NCI-H2196 treated with DMSO at 0.1 percent for 48 hours (cell line): ENCODE results near the gene FOXN3.

Source experiments
- DNase-seq: peaks from one replicate; lab custom pipeline; 2025; ENCODE audit not compliant: unreplicated experiment; lab: John Stamatoyannopoulos, UW

Gene FOXN3

DNA sequence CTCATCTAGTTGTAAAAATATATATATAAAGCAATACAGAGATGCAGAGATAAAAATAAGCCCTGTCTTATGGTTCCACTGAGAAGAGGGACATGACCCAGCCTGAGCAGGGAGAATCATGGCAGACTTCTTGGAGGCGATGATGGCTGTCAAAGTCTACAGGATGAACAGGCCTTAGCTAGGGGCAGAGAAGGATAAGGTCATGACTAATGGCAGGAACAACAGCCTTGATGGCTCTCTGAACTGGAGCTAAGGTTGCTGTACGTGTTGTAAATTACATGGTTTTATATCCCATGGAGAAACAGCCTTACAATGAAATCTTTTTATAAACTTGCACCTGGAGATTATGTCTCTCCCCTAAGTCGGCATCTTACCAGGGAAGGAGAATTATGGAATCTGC, 32.4 kb downstream of the FOXN3 start:
- no peak for DNase-seq

DNA sequence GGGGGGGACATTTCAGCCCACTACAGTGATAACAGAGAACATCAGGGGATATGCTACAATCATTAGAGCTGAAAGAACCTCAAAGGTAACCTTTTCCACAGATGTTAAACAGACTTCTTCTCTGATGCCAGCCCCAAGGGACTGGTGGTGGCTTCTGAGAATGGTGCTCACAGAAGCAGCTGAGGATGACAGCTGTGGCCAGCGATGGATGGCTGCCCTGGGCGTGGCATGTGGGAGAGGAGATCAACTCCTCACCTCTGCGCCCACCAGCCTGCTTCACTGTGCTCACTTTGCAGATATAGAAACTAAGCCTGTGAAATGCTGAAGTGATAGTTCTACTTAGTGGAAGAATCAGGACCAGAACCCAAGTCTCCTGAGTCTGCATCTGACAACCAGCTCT, 33.0 kb downstream of the FOXN3 start:
- no peak for DNase-seq

- no peak for DNase-seq
These were observed 33.9 kb downstream of the FOXN3 start for GRCh38 chr14:89382901-89383845.

- no peak for DNase-seq
These were observed 34.5 kb downstream of the FOXN3 start for GRCh38 chr14:89382487-89382886.

GRCh38 chr14:89379891-89380820, 36.9 kb downstream of the FOXN3 start:
- DNase-seq: no peak

DNA sequence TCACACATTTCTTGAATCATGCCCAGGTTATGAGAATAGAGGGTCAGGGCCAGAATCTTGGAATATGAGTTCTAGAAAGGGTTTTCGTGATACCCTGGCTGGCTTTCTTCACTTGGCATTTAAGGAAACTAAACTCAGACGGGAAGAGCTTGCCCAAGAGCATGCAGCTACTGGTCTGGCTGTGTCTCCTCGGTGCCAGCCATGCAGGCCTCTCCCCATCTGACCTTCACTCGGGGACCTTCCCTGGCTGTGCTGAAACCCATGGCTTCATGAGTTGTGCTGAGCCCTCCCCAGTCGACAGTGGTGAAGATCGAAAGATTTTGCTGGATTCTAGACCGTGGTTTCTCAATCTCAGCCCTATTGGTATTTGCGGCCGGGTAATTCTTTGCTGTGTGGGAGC, 38.0 kb downstream of the FOXN3 start:
- no peak for DNase-seq

- DNase-seq: no peak
These were observed 38.9 kb downstream of the FOXN3 start for GRCh38 chr14:89378119-89378518.

DNA sequence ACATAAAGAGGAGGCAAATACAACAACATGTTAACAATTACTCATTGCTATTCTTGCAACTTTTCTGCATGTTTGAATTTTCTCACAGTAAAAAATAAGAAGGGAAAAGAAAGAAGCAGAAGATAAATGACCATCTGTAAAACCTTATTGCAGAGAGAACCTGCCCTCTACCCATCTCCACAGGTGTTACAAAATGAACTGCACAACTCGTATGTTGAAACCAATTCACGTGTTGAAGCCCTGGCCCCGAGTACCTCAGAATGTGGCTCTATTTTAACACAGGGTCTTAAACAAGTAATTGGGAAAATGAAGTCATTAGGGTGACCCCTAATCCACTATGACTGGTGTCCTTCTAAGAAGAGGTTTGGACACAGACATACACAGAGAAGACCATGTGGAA, 39.5 kb downstream of the FOXN3 start:
- no peak for DNase-seq

DNA sequence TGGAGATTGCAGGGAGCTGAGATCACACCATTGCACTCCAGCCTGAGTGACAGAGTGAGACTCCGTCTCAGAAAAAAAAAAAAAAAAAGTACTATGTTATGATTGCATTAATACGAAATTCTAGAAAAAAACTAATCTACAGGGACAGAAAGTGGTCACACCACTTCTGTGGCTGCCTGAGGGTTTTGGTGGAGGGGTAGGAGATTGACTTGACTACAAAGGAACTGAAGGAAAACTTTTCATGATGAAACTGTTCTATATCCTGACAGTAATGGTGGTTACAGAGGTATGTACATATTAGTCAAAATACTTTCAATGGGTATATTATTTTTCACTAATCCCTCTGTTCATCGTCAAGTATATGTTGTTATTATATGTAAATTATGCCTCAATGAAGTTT, 42.1 kb downstream of the FOXN3 start:
- no peak for DNase-seq

DNA sequence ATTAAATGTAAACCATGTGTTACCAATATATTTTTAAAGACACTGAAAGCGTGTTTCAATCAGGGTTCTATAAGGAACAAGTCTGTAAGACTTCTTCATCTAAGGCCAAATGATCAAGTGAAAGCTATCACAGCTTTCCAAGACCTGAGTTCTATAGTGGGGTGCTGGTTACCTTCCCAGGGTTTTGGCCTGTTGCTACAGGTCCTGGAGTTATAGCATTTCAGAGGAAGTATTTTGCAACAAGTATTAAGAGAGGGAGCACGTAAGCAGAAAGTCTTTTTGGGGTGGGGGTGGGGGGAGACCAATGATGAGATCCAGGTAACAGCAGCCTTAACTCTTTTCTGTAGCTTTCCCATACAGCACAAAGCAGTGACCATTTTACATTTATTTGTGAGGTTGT, 43.8 kb downstream of the FOXN3 start:
- DNase-seq: no peak

DNA sequence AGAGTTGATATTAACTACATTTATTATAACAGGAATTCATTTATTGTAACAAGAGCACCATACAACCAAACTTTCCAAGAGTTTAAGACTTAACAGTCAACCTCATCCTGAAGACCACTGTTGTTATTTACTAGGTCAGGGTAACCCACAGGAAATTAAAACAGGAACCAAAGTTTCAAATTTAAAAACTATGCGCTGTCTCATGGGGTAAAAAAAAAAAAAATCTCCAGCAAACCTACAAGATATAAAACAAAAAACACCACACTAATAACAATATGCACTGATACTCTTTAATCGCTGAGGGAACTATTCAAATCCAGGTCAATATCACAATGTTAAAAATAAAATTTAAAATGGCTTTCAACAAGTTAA, 44.5 kb downstream of the FOXN3 start:
- DNase-seq: no peak

DNA sequence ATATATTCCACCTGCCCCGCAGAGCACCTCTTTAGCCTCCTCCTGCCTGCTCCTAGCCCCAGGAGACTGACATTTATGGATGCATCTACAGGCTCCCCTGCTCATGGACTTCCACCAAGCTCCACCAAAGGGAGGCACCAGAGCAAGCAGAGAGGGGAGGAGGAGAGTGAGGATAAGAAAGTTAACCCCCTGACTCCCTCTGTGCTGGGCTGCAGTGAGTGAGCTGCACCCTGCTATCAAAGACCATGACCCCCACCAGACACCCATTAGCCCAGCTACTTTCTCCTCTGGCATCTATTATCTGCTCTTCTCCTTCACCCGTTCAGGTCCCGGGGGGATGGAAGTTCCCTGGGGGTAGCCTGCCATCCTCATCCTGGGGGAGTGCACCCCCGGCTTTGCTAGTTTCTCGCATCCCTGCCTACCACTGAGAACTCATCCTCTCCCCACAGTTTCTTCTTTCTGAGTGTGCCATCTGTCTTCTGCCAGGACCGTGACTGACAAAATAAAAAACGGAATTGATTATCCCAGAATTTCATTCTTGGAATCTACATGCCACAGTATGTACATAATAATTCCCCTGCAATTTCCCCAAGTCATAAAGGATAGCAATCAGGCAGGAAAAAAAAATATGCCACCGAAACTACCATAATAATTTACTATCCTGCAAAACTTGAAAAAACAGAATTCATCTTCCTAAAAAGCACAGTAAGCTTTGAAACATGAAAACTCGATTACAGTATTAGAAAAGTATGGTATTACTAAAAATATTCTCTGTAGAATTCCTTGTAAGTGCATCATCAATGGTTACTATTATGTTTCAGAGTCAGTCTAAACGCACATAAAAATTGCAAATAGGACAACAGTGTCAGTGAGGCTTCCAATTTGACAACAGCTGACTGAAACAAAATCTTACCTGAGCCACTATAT, 45.2 kb downstream of the FOXN3 start:
- DNase-seq: no peak

GRCh38 chr14:89370781-89371180, 46.3 kb downstream of the FOXN3 start:
- no peak for DNase-seq

- DNase-seq: no peak
These were observed 46.7 kb downstream of the FOXN3 start for GRCh38 chr14:89370381-89370780.

DNA sequence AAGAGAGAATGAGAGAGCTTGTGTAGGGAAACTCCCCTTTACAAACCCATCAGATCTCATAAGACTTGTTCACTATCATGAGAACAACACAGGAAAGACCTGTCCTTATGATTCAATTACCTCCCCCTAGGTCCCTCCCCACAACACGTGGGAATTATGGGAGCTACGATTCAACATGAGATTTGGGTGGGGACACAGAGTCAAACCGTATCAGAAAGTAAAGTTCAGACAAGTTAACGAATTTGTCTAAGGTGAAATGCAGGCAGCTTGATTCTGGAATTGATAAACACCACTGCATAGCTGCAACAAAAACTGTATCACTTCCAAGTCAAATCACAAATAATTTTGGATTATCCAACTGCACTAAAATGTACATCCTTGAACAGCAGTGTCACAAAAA, 47.4 kb downstream of the FOXN3 start:
- DNase-seq: no peak

GRCh38 chr14:89368490-89369477, 48.2 kb downstream of the FOXN3 start:
- DNase-seq: no peak

DNA sequence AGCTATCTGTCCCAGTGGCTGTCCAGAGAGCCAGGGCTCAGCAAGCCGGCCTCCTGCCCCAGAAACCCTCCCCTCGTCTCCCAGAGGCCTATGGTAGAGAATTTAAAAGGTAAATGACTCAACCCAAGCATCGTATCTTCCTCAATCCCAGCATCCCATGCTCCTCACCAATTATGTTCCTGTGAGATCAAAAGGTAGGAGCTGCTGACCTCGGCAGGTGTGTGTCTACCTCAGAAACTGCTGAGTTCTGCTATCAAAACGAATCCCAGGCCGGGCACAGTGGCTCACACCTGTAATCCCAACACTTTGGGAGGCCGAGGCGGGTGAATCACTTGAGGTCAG, 49.3 kb downstream of the FOXN3 start:
- no peak for DNase-seq

DNA sequence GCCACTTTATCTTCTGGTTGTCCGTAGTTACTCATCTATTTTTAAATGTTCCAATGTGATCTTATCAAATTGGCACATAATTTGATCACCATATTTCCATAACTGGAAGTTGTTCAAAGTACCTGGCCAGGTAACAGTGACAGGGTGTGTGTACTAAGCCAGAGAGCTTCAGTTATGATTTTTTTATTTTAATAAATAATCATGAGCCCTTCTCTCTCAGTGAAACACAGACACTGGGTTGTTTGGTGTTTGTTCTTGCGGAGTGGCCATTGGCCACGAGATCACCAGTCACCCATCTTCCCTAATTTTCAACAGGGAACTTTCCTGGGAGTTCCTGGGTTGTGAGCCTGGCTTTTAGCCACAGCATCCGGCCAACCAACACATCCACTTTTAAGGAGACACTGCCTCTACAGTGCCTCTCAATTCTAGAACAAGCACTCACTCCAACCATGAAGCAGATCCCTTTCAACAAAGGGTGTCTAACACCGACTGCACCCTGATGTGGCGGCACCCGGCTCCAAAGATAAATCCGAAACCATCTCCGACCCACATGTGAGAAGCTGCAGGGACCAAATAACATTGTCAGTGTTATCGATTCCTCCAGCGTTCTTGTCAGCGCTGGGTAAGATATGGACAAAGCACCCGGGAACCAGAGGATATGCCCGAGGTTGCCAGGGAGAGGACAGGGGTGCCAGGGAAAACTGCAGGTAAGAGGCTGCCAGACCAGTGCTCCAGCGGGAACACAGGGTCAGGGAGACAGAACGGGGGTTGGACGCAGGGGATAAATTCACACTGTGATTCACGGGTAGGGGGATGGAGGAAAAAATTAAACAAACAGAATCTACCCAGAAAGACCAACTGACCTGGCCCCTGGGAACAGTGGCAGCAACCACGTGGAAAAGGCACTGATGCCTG, 49.9 kb downstream of the FOXN3 start:
- DNase-seq: no peak
